PC-9 (cell line): ENCODE data around the gene TMEM121B. TPM values are rescaled to one million over a fixed set of nuclear protein-coding genes. Genes with fewer than 3 reads are reported as not detected.

Experiments used
- BruUV-seq: library from RNA; stranded (reverse); fragments of 400-500 nt; replicated peaks from 2 replicates; lab custom pipeline; 2021; lab: Mats Ljungman, UMichigan
- CTCF ChIA-PET: fragments of 300-600 bp; sonication (Branson Sonifier 250); formaldehyde crosslinking; loops from one replicate; lab custom pipeline; 2022; ENCODE audit warnings: antibody characterized with exemption; lab: Charles Lee
- POLR2A ChIA-PET: fragments of 300-600 bp; sonication (Branson Sonifier 250); formaldehyde crosslinking; loops from one replicate; lab custom pipeline; 2022; ENCODE audit warnings: antibody characterized with exemption; ENCODE audit not compliant: unreplicated experiment; lab: Charles Lee
- DNase-seq, 2 experiments: peaks; one replicate each; pipeline versions ENCODE4 v3.0.0 to v3.0.0-alpha.2; 2015 to 2022; ENCODE audit warnings: mixed read lengths in 1 of 2
- H2AFZ ChIP-seq: fragments of 200-600 bp; sonication (generic); 2 replicates; pipeline ENCODE4 v1.8.1; 2017; ENCODE audit warnings: antibody characterized with exemption
- H3F3A ChIP-seq: fragments of 200-600 bp; sonication (generic); 2 replicates; pipeline ENCODE4 v1.8.1; 2017; ENCODE audit warnings: antibody characterized with exemption, mild to moderate bottlenecking, low read depth; ENCODE audit not compliant: insufficient read depth
- H3K27ac ChIP-seq: fragments of 200-600 bp; sonication (generic); 2 replicates; pipeline ENCODE4 v1.6.1; 2016; ENCODE audit warnings: mixed run types
- H3K27me3 ChIP-seq: fragments of 200-600 bp; sonication (generic); 2 replicates; pipeline ENCODE4 v1.6.1; 2016; ENCODE audit warnings: low read depth, mixed run types; ENCODE audit not compliant: insufficient read depth
- H3K36me3 ChIP-seq: fragments of 200-600 bp; sonication (generic); 2 replicates; pipeline ENCODE4 v1.6.1; 2016; ENCODE audit warnings: low read depth, mixed run types
- H3K4me1 ChIP-seq: fragments of 200-600 bp; sonication (generic); replicated peaks from 2 replicates; pipeline ENCODE4 v1.6.1; 2016; ENCODE audit warnings: mixed run types; ENCODE audit not compliant: insufficient read depth
- H3K4me2 ChIP-seq: fragments of 200-600 bp; sonication (generic); 2 replicates; pipeline ENCODE4 v1.6.1; 2017; ENCODE audit warnings: mixed run types
- H3K4me3 ChIP-seq: fragments of 200-600 bp; sonication (generic); 2 replicates; pipeline ENCODE4 v1.6.1; 2016; ENCODE audit warnings: mixed run types
- H3K79me2 ChIP-seq: fragments of 200-600 bp; sonication (generic); 2 replicates; pipeline ENCODE4 v1.6.1; 2017; ENCODE audit warnings: low read depth, mixed run types
- H3K9me2 ChIP-seq: fragments of 200-600 bp; sonication (generic); 2 replicates; pipeline ENCODE4 v1.8.1; 2017; ENCODE audit warnings: mild to moderate bottlenecking; ENCODE audit not compliant: insufficient read depth
- H3K9me3 ChIP-seq: fragments of 200-600 bp; sonication (generic); 2 replicates; pipeline ENCODE4 v1.8.1; 2016; ENCODE audit warnings: low read depth; ENCODE audit not compliant: insufficient read depth
- H4K20me1 ChIP-seq: fragments of 200-600 bp; sonication (generic); 2 replicates; pipeline ENCODE4 v1.8.1; 2017; ENCODE audit not compliant: insufficient read depth
- EZH2 ChIP-seq: fragments of 200-600 bp; sonication (generic); IDR thresholded peaks from 2 replicates; pipeline ENCODE4 v1.8.0; 2017; ENCODE audit warnings: antibody characterized with exemption, low read depth
- intact Hi-C: fragments of 100-400 bp; cut with micrococcal nuclease; formaldehyde crosslinking; loops from one replicate; pipeline ENCODE4 v1.10.0; 2022; ENCODE audit not compliant: unreplicated experiment
- total RNA-seq: library from RNA; stranded (reverse); gene quantifications from 2 replicates; pipeline ENCODE4 v1.2.3, GENCODE V29; 2021
- TF ChIP-seq, protein P1 (sequence below): fragments of 200-600 bp; sonication (generic); conservative IDR thresholded peaks from 2 replicates; pipeline ENCODE4 v1.6.1; 2017; ENCODE audit warnings: mixed run types, antibody characterized with exemption, mild to moderate bottlenecking, moderate library complexity

The TMEM121B gene
- total RNA-seq, 1 experiment from 2014 or later = not detected

DNA sequence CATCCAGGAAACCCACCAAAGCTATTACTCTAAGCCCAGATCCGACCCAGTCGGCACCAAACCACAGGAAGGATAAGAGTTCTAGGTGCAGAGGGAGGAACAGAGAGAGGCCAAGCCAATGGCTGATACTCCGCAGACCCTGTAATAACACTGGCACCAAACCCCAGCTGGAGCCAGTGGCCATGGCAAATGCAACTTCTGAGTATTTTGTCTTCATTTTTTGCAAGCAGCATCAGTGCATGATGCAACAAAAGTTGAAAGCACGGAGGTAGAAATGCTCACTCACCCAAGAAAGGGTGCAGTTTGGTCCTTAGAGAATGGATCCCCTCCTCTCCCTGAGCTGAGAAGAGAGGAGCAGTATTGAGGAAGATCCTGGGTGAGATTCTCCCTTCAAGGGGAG lies 2.8 kb downstream of the TMEM121B start:
- DNase-seq = no peak
- H3K4me3 ChIP-seq = no peak overlapping the region
- CTCF ChIA-PET = no interaction called here
- H4K20me1 ChIP-seq = no peaks in the 10 kb centered on the region
- no peak overlapping the region for H2AFZ ChIP-seq
- BruUV-seq = no TSS peak
- H3K9me2 ChIP-seq = no peaks in the 10 kb centered on the region
- no peak overlapping the region for H3K27ac ChIP-seq
- H3K9me3 ChIP-seq = no peaks in the 10 kb centered on the region
- H3K79me2 ChIP-seq = no peaks in the 10 kb centered on the region
- no peaks in the 10 kb centered on the region for H3K4me1 ChIP-seq
- no peak overlapping the region for H3K4me2 ChIP-seq
- no peaks in the 10 kb centered on the region for H3K36me3 ChIP-seq
- TF ChIP-seq, protein P1, sequence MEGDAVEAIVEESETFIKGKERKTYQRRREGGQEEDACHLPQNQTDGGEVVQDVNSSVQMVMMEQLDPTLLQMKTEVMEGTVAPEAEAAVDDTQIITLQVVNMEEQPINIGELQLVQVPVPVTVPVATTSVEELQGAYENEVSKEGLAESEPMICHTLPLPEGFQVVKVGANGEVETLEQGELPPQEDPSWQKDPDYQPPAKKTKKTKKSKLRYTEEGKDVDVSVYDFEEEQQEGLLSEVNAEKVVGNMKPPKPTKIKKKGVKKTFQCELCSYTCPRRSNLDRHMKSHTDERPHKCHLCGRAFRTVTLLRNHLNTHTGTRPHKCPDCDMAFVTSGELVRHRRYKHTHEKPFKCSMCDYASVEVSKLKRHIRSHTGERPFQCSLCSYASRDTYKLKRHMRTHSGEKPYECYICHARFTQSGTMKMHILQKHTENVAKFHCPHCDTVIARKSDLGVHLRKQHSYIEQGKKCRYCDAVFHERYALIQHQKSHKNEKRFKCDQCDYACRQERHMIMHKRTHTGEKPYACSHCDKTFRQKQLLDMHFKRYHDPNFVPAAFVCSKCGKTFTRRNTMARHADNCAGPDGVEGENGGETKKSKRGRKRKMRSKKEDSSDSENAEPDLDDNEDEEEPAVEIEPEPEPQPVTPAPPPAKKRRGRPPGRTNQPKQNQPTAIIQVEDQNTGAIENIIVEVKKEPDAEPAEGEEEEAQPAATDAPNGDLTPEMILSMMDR = no peak
- no peak for TF ChIP-seq EZH2
- H3K27me3 ChIP-seq = no peaks in the 10 kb centered on the region
- H3F3A ChIP-seq = no peaks in the 10 kb centered on the region
- intact Hi-C loops = no loop called here
- POLR2A ChIA-PET = no interaction called here

DNA sequence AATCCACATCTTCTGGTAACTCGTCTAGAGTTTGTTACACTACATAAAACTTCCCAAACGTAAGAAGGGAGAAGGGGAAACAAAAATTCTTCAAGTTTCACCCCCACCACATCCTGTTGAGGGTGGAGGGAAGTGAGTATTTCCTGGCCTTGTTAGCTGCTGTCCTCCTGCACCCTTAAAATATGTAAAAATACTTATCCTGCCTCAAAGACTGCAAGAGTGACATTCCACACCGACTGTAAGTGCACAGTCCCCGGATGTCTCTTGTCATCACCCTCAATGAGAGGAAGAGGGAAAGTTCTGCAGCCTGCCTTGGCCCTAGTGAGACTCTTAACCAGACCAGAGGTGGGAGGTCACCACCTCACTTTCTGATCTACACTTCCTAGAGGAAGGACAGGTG lies 3.3 kb downstream of the TMEM121B start:
- Histone ChIP-seq H3K4me3 (no peak overlapping the region), H2AFZ (no peak overlapping the region), H3K9me3 (no peaks in the 10 kb centered on the region), H3K36me3 (no peaks in the 10 kb centered on the region), H3K27ac (no peak overlapping the region), H3F3A (no peaks in the 10 kb centered on the region), H4K20me1 (no peaks in the 10 kb centered on the region), H3K27me3 (no peaks in the 10 kb centered on the region), H3K79me2 (no peaks in the 10 kb centered on the region), H3K4me1 (no peaks in the 10 kb centered on the region), H3K4me2 (no peak overlapping the region), H3K9me2 (no peaks in the 10 kb centered on the region)
- POLR2A ChIA-PET = no interaction called here
- BruUV-seq = no TSS peak
- CTCF ChIA-PET = no interaction called here
- TF ChIP-seq, protein P1 = no peak
- no peak for TF ChIP-seq EZH2
- intact Hi-C loops = no loop called here
- no peak for DNase-seq

DNA sequence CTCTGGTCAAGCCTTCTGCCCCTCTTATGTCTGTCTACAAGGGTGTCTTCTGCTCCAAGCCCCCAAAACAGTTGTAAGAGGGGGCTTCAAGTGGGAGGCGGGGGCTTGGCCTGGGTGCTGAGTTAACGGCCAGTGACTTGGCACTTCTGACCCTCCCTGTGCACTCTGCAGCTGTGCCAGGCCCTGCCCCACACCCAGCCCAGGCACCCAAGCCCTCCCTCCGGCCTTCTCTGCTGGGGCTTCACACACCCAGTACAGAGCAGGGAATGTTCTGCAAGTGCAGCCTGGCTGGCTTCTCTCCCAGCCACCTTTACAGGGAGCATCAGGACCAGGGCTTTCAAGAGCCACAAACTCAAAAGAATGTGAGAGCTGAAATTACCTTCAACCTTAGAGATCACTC lies 3.8 kb downstream of the TMEM121B start:
- Histone ChIP-seq H3K27ac (no peak overlapping the region), H3K36me3 (no peaks in the 10 kb centered on the region), H3K79me2 (no peaks in the 10 kb centered on the region), H4K20me1 (no peaks in the 10 kb centered on the region), H3K4me2 (no peak overlapping the region), H3K9me3 (no peaks in the 10 kb centered on the region), H3K27me3 (no peaks in the 10 kb centered on the region), H3F3A (no peaks in the 10 kb centered on the region), H3K4me1 (no peaks in the 10 kb centered on the region), H2AFZ (no peak overlapping the region), H3K9me2 (no peaks in the 10 kb centered on the region), H3K4me3 (no peak overlapping the region)
- intact Hi-C loops = no loop called here
- TF ChIP-seq, protein P1 = no peak
- no peak for TF ChIP-seq EZH2
- BruUV-seq = no TSS peak
- ChIA-PET POLR2A (no interaction called here), CTCF (no interaction called here)
- DNase-seq = no peak
